Spleen (tissue), 11 donors: ENCODE measurements around the gene MCUB. TPM values are rescaled to one million over a fixed set of nuclear protein-coding genes. Genes with fewer than 3 reads are reported as not detected.

Source experiments
- DNase-seq: peaks from one replicate; pipeline ENCODE4 v3.0.0-alpha.2; 2020
- H3K27ac ChIP-seq, 8 donors: fragments of 200-600 bp; sonication (generic) in 7 of 8; 1 replicate in 4 of 8; 2 replicates in 4 of 8; pipeline versions ENCODE4 v1.5.0 to v1.8.0; 2016 to 2021; ENCODE audit warnings: inconsistent platforms in 4 of 8, mild to moderate bottlenecking in 4 of 8, moderate library complexity in 1 of 8
- H3K27me3 ChIP-seq, 7 donors: fragments of 200-600 bp; sonication (generic) in 6 of 7; replicated peaks in 1 of 7; 1 replicate in 4 of 7; 2 replicates in 3 of 7; pipeline versions ENCODE4 v1.5.0 to v1.8.0; 2016 to 2021; ENCODE audit warnings: inconsistent platforms in 3 of 7, mild to moderate bottlenecking in 1 of 7
- H3K36me3 ChIP-seq, 6 donors: fragments of 200-600 bp; sonication (generic) in 5 of 6; 1 replicate in 4 of 6; 2 replicates in 2 of 6; pipeline versions ENCODE4 v1.5.0 to v1.8.0; 2016 to 2021; ENCODE audit warnings: inconsistent platforms in 2 of 6
- H3K4me1 ChIP-seq, 6 donors: fragments of 200-600 bp; sonication (generic) in 5 of 6; 1 replicate in 3 of 6; 2 replicates in 3 of 6; pipeline versions ENCODE4 v1.5.0 to v1.8.0; 2016 to 2021; ENCODE audit warnings: inconsistent platforms in 3 of 6
- H3K4me3 ChIP-seq, 8 donors: fragments of 200-600 bp; sonication (generic) in 7 of 8; 1 replicate in 4 of 8; 2 replicates in 4 of 8; pipeline versions ENCODE4 v1.5.0 to v1.8.0; 2016 to 2021; ENCODE audit warnings: inconsistent platforms in 4 of 8, mild to moderate bottlenecking in 4 of 8, moderate library complexity in 2 of 8
- H3K9me3 ChIP-seq, 8 donors: fragments of 200-600 bp; sonication (generic) in 7 of 8; 1 replicate in 4 of 8; 2 replicates in 4 of 8; pipeline versions ENCODE4 v1.5.0 to v1.8.0; 2016 to 2021; ENCODE audit warnings: inconsistent platforms in 4 of 8
- POLR2A ChIP-seq, 3 donors: fragments of 450-650 bp; IDR thresholded peaks; one replicate each; pipeline ENCODE4 v1.5.1; 2017; ENCODE audit warnings: antibody characterized with exemption in 3 of 3, mild to moderate bottlenecking in 1 of 3
- POLR2AphosphoS5 ChIP-seq, 3 donors: sonication (generic); formaldehyde crosslinking; IDR thresholded peaks; one replicate each; pipeline ENCODE4 v1.5.1; 2017; ENCODE audit warnings: antibody characterized with exemption in 3 of 3
- WGBS, 5 donors: extraction: QIAGEN DNeasy Blood & Tissue Kit in 3 of 5; methylation state at CpG; one replicate each; pipeline versions ENCODE4 v1.1.5 to v1.1.7; 2013 to 2018; 5-methylcytosine and 5-hydroxymethylcytosine counted together
- intact Hi-C: fragments of 100-400 bp; cut with DNase I; formaldehyde crosslinking; loops from one replicate; pipeline ENCODE4 v1.15.0; 2023; ENCODE audit warnings: low total_unique reads
- polyA plus RNA-seq, 3 donors: library from polyadenylated mRNA; stranded (reverse); fragments of 200-250 nt; gene quantifications; one replicate each; pipeline ENCODE4 v1.2.1, GENCODE V29; 2013
- total RNA-seq, 7 donors: library from RNA; depleted of rRNA in 3 of 7; stranded (reverse); fragments of >200 nt in 3 of 7; fragmentation: NEBNext Ultra II Directional in 4 of 7; extraction: Animal tissue kit (Norgen Biotek cat#: 25700) in 4 of 7; gene quantifications; one replicate each; pipeline versions ENCODE4 v1.1.0 to v1.2.1, GENCODE V29; 2016 to 2021
- TF ChIP-seq, protein P1 (sequence below), 11 experiments: fragments of 200-600 bp in 7 of 11; fragments of 450-650 bp in 4 of 11; sonication (generic) in 4 of 11; IDR thresholded peaks in 8 of 11; conservative IDR thresholded peaks in 3 of 11; 1 replicate in 7 of 11; 2 replicates in 4 of 11; pipeline versions ENCODE4 v1.4.0 to v1.8.0; 2016 to 2021; ENCODE audit warnings: antibody characterized with exemption in 11 of 11, inconsistent platforms in 4 of 11, mild to moderate bottlenecking in 1 of 11
- donor health status: healthy with polysubstance abuse.
- donor health status: DM: no; HTN: no; CAD: no; lungs with moderate emphysema.
- donor health status: DM: no; HTN: no; CAD: no.
- donor health status: Bipolar disorder and iron deficiency.
- donor health status: healthy.
- donor health status: DM: no; HTN: no; CAD: no.
- donor health status: DM: yes; HTN: yes; CAD: no.

Gene MCUB
- total and polyA plus RNA-seq, 10 donors: 17.0 to 65.5 (median 29.1) TPM

DNA sequence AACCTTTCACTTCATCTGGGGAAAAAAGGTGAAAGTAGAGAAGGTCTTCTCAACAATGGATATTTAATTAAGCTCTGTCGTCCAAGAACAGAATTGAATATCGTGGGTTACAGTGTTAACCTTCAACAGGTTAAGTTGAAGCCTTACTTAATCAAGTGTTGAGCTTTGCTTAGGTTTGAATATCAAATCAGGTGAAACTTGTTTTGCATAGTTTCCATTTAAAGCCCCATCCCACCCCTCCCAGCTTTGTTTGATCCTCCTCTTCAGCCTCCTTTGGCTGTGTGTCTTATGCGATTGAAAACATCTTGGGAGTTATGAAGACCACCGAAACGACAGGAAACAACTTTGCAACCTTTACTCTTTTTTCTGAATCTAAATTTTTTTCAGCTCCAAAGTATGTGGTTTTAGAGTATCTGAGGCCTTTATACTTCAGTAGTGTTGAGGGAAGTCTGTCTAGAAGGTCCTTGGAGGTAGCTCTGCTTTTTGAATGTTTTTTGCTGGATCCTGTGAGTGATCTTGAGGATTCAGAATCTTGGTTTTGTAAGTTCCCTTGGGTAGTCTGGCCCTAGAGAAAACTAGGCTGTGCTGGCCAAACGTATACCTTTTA lies 39.1 kb downstream of the MCUB start:
- no peaks in the 10 kb centered on the region for H3K27me3 ChIP-seq
- H3K4me3 ChIP-seq: no peak overlapping the region
- WGBS, 5 donors: 64 to 83% (median 82%) methylated on average over 6 of the region's 6 CpGs
- peaks cover 0 to 23% (median 6%) of the 10 kb centered on the region in 8 donors for H3K9me3 ChIP-seq
- intact Hi-C loops: no loop called here
- H3K4me1 ChIP-seq: no peaks in the 10 kb centered on the region
- no peak overlapping the region for H3K27ac ChIP-seq
- no peak for DNase-seq
- no peak for TF ChIP-seq POLR2AphosphoS5 (IDR thresholded peaks at IDR 0.05)
- TF ChIP-seq, protein P1, sequence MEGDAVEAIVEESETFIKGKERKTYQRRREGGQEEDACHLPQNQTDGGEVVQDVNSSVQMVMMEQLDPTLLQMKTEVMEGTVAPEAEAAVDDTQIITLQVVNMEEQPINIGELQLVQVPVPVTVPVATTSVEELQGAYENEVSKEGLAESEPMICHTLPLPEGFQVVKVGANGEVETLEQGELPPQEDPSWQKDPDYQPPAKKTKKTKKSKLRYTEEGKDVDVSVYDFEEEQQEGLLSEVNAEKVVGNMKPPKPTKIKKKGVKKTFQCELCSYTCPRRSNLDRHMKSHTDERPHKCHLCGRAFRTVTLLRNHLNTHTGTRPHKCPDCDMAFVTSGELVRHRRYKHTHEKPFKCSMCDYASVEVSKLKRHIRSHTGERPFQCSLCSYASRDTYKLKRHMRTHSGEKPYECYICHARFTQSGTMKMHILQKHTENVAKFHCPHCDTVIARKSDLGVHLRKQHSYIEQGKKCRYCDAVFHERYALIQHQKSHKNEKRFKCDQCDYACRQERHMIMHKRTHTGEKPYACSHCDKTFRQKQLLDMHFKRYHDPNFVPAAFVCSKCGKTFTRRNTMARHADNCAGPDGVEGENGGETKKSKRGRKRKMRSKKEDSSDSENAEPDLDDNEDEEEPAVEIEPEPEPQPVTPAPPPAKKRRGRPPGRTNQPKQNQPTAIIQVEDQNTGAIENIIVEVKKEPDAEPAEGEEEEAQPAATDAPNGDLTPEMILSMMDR (IDR thresholded peaks at IDR 0.05 in 8 of 11, conservative IDR thresholded peaks at IDR 0.05 in 3 of 11): no peak
- TF ChIP-seq POLR2A (IDR thresholded peaks at IDR 0.05): no peak
- H3K36me3 ChIP-seq: peaks cover 0 to 8% (median 0%) of the 10 kb centered on the region in 6 donors

DNA sequence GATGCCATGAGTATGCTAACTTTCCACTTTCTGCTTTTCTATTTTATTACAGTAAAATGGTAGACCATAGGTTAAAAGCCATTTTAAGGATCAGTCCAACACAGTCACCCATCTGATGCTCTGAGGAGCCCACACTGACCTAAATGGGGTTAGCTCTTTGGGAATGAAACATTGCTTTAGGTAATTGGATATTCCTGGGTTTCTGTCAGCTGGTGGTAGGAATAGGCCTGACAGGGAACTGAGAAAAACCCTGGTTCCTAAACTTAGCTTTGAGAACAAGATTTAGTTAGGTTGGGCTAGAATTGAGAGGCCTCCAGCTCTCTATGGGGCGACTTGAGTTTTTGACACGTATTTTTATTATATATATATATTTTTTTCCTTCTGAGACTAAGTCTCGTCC lies 40.4 kb downstream of the MCUB start:
- TF ChIP-seq, protein P1 (IDR thresholded peaks at IDR 0.05 in 8 of 11, conservative IDR thresholded peaks at IDR 0.05 in 3 of 11): no peak
- no peak for TF ChIP-seq POLR2AphosphoS5 (IDR thresholded peaks at IDR 0.05)
- no peak for TF ChIP-seq POLR2A (IDR thresholded peaks at IDR 0.05)
- Histone ChIP-seq H3K4me1 (no peaks in the 10 kb centered on the region), H3K36me3 (peaks cover 0 to 8% (median 0%) of the 10 kb centered on the region in 6 donors), H3K4me3 (no peak overlapping the region), H3K27me3 (no peaks in the 10 kb centered on the region), H3K9me3 (peaks cover 0 to 23% (median 6%) of the 10 kb centered on the region in 8 donors), H3K27ac (no peak overlapping the region)
- WGBS, 5 donors: 88 to 98% (median 97%) methylated on average over 3 of the region's 3 CpGs
- intact Hi-C loops: no loop called here
- no peak for DNase-seq

DNA sequence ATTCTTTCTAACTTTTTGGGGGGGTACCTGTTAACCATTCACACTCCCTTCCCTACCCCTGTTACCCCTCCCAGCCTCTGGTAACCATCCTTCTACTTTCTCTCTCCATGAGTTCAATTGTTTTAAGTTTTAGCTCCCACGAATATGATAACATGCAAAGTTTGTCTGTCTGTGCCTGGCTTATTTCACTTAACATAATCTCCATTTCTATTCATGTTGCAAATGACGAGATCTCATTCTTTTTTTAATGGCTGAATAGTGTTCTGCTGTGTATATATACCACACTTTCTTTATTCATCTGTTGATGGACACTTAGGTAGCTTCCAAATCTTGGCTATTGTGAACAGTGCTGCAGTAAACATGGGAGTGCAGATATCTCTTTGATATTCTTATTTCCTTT lies 41.3 kb downstream of the MCUB start:
- no peak for DNase-seq
- H3K9me3 ChIP-seq: peaks cover 0 to 27% (median 12%) of the 10 kb centered on the region in 8 donors
- H3K27me3 ChIP-seq: no peaks in the 10 kb centered on the region
- no peaks in the 10 kb centered on the region for H3K4me1 ChIP-seq
- 90 to 96% (median 91%) methylated on average over 2 of the region's 2 CpGs for WGBS, 5 donors
- peaks cover 0 to 8% (median 0%) of the 10 kb centered on the region in 6 donors for H3K36me3 ChIP-seq
- H3K4me3 ChIP-seq: no peak overlapping the region
- no peak overlapping the region for H3K27ac ChIP-seq
- no peak for TF ChIP-seq POLR2AphosphoS5 (IDR thresholded peaks at IDR 0.05)
- TF ChIP-seq, protein P1 (IDR thresholded peaks at IDR 0.05 in 8 of 11, conservative IDR thresholded peaks at IDR 0.05 in 3 of 11): no peak
- no peak for TF ChIP-seq POLR2A (IDR thresholded peaks at IDR 0.05)
- intact Hi-C loops: no loop called here

- DNase-seq: no peak
- TF ChIP-seq, protein P1 (IDR thresholded peaks at IDR 0.05 in 8 of 11, conservative IDR thresholded peaks at IDR 0.05 in 3 of 11): no peak
- TF ChIP-seq POLR2AphosphoS5 (IDR thresholded peaks at IDR 0.05) (no peak), POLR2A (IDR thresholded peaks at IDR 0.05) (no peak)
- H3K27me3 ChIP-seq: no peaks in the 10 kb centered on the region
- H3K4me3 ChIP-seq: no peak overlapping the region
- H3K36me3 ChIP-seq: peaks cover 0 to 25% (median 0%) of the 10 kb centered on the region in 6 donors
- peaks cover 0 to 59% (median 37%) of the 10 kb centered on the region in 8 donors for H3K9me3 ChIP-seq
- H3K4me1 ChIP-seq: peaks cover 0 to 14% (median 0%) of the 10 kb centered on the region in 6 donors
- H3K27ac ChIP-seq: no peak overlapping the region
- intact Hi-C loops: no loop called here
Observed at GRCh38 chr4:109607976-109608375, 47.9 kb downstream of the MCUB start.
